22Rv1 (cell line): ENCODE results near the gene ENOX2.

Source experiments
- ZFX ChIP-seq: fragments of 450-650 bp; IDR thresholded peaks from 2 replicates; pipeline ENCODE4 v1.6.1; 2017; ENCODE audit warnings: antibody characterized with exemption, borderline replicate concordance
- TF ChIP-seq, protein P1 (sequence below): fragments of 450-650 bp; IDR thresholded peaks from 2 replicates; pipeline ENCODE4 v1.5.1; 2017; ENCODE audit warnings: mild to moderate bottlenecking

DNA sequence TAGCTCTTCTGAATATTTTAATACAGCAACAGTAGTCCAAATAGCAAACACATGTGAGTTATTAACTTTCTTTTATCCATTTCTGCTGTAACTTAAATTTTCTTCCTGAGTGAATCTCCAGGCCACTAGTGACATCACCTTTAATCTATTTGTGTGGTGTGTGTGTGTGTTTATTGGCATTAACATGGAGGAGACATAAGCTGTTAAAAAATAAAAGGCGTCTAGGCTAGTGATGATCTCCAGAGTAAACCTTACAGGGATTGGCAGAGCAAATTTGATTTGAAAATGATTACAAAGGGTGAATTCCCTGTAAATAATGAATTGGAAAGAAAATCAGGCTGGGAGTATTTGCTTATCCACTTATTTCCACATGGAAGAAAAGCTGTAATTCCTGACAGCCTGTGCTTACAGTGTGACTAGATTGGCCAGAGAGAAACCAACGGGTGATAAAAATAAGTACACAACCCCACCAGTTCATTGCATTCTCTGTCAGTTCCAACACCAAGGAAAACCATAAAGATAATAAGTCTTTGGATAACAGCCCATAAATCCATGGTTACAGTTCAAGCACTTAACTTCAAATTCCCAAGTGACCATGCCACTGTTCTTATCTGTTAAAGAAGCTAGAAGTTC lies 186.1 kb downstream of the ENOX2 start:
- TF ChIP-seq, protein P1, sequence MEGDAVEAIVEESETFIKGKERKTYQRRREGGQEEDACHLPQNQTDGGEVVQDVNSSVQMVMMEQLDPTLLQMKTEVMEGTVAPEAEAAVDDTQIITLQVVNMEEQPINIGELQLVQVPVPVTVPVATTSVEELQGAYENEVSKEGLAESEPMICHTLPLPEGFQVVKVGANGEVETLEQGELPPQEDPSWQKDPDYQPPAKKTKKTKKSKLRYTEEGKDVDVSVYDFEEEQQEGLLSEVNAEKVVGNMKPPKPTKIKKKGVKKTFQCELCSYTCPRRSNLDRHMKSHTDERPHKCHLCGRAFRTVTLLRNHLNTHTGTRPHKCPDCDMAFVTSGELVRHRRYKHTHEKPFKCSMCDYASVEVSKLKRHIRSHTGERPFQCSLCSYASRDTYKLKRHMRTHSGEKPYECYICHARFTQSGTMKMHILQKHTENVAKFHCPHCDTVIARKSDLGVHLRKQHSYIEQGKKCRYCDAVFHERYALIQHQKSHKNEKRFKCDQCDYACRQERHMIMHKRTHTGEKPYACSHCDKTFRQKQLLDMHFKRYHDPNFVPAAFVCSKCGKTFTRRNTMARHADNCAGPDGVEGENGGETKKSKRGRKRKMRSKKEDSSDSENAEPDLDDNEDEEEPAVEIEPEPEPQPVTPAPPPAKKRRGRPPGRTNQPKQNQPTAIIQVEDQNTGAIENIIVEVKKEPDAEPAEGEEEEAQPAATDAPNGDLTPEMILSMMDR: no peak
- no peak for TF ChIP-seq ZFX
